WTC11 (cell line): ENCODE measurements around the gene PSMD6.

Experiments used
- ARID4B ChIP-seq: sonication (generic); formaldehyde crosslinking; IDR thresholded peaks from 2 replicates; pipeline ENCODE4 v1.8.0; 2023; ENCODE audit warnings: missing genetic modification reagents, mild to moderate bottlenecking, borderline replicate concordance
- ATF3 ChIP-seq: sonication (generic); formaldehyde crosslinking; conservative IDR thresholded peaks from 2 replicates; pipeline ENCODE4 v1.8.1; 2022; ENCODE audit warnings: mild to moderate bottlenecking, missing genetic modification reagents
- ATF6 ChIP-seq: sonication (generic); formaldehyde crosslinking; IDR thresholded peaks from 2 replicates; pipeline ENCODE4 v1.8.1; 2023; ENCODE audit warnings: mild to moderate bottlenecking, missing genetic modification reagents
- CDX4 ChIP-seq: fragments of 250-450 bp; sonication (Bioruptor Pico); IDR thresholded peaks from 2 replicates; pipeline ENCODE4 v1.9.0; 2021; ENCODE audit warnings: moderate library complexity, mild to moderate bottlenecking, inconsistent platforms, borderline replicate concordance
- CREB1 ChIP-seq: sonication (generic); formaldehyde crosslinking; IDR thresholded peaks from 2 replicates; pipeline ENCODE4 v1.8.0; 2023; ENCODE audit warnings: mild to moderate bottlenecking, missing genetic modification reagents
- CREM ChIP-seq: sonication (generic); formaldehyde crosslinking; IDR thresholded peaks from 2 replicates; pipeline ENCODE4 v1.8.1; 2022; ENCODE audit warnings: mild to moderate bottlenecking, missing genetic modification reagents, moderate library complexity
- CTCF ChIP-seq: fragments of 200-600 bp; IDR thresholded peaks from 2 replicates; pipeline ENCODE4 v1.8.0; 2022; ENCODE audit warnings: antibody characterized with exemption
- E2F4 ChIP-seq: sonication (generic); formaldehyde crosslinking; IDR thresholded peaks from 2 replicates; pipeline ENCODE4 v1.8.1; 2022; ENCODE audit warnings: low read depth, mild to moderate bottlenecking, moderate library complexity, missing genetic modification reagents, borderline replicate concordance
- E2F5 ChIP-seq: sonication (generic); formaldehyde crosslinking; IDR thresholded peaks from 2 replicates; pipeline ENCODE4 v1.8.1; 2022; ENCODE audit warnings: mild to moderate bottlenecking, moderate library complexity, missing genetic modification reagents
- FOXJ3 ChIP-seq: sonication (generic); formaldehyde crosslinking; IDR thresholded peaks from 2 replicates; pipeline ENCODE4 v1.9.0; 2021; ENCODE audit warnings: missing genetic modification reagents, mild to moderate bottlenecking, borderline replicate concordance
- GABPB1 ChIP-seq: sonication (generic); formaldehyde crosslinking; IDR thresholded peaks from 2 replicates; pipeline ENCODE4 v1.8.1; 2023; ENCODE audit warnings: mild to moderate bottlenecking, missing genetic modification reagents
- PRDM15 ChIP-seq: sonication (generic); formaldehyde crosslinking; IDR thresholded peaks from 2 replicates; pipeline ENCODE4 v1.8.0; 2022; ENCODE audit warnings: missing genetic modification reagents
- RELA ChIP-seq: sonication (generic); formaldehyde crosslinking; IDR thresholded peaks from 2 replicates; pipeline ENCODE4 v1.8.1; 2022; ENCODE audit warnings: missing genetic modification reagents, mild to moderate bottlenecking, borderline replicate concordance
- ZNF423 ChIP-seq: fragments of 250-450 bp; sonication (Bioruptor Pico); IDR thresholded peaks from 2 replicates; pipeline ENCODE4 v2.1.2; 2022; ENCODE audit warnings: mild to moderate bottlenecking, moderate library complexity

GRCh38 chr3:64008487-64009351 is 14.6 kb downstream of the PSMD6 start:
- no peak for TF ChIP-seq FOXJ3
- no peak for TF ChIP-seq CTCF
- TF ChIP-seq ARID4B (CRISPR knock-in tag): no peak
- no peak for TF ChIP-seq GABPB1 (CRISPR knock-in tag)
- no peak for TF ChIP-seq PRDM15
- TF ChIP-seq ATF3: no peak
- TF ChIP-seq ATF6 (CRISPR knock-in tag): no peak
- TF ChIP-seq E2F4 (CRISPR knock-in tag): no peak
- no peak for TF ChIP-seq RELA (CRISPR knock-in tag)
- TF ChIP-seq CREM (CRISPR knock-in tag): no peak
- no peak for TF ChIP-seq CREB1 (CRISPR knock-in tag)
- TF ChIP-seq ZNF423 (CRISPR knock-in tag): no peak
- TF ChIP-seq E2F5 (CRISPR knock-in tag): no peak
- no peak for TF ChIP-seq CDX4
